Fibroblast of skin of left quadriceps (primary cell): ENCODE results near the gene C3.

ENCODE experiments used
- DNase-seq, 2 experiments: peaks; one replicate each; pipeline ENCODE4 v3.0.0-alpha.2; 2013; ENCODE audit warnings: low read depth in 2 of 2

Gene C3

GRCh38 chr19:6745965-6746364, 25.5 kb upstream of the C3 start:
- DNase-seq, result no peak

GRCh38 chr19:6744381-6745301, 24.2 kb upstream of the C3 start:
- peak in 1 of 2 experiments; percentile 44 for DNase-seq

GRCh38 chr19:6743714-6744380, 23.4 kb upstream of the C3 start:
- DNase-seq, result no peak

- DNase-seq, result no peak
Measured at GRCh38 chr19:6743066-6743465, 22.6 kb upstream of the C3 start.

- DNase-seq, result no peak
Measured at GRCh38 chr19:6740589-6741343, 20.3 kb upstream of the C3 start.

- no peak for DNase-seq
Measured at GRCh38 chr19:6739883-6740588, 19.6 kb upstream of the C3 start.

- DNase-seq, result peak; percentile 68 to 71
Measured at GRCh38 chr19:6739390-6739882, 19.0 kb upstream of the C3 start, which contains the start of gene TRIP10. Gene TRIP10, plus strand, starts transcription at chr19:6739680. Its CDS starts 82 bp downstream, at chr19:6739762.

- DNase-seq, result no peak
Measured at GRCh38 chr19:6738787-6739389, 18.4 kb upstream of the C3 start.

- DNase-seq, result peak; percentile 68 to 70
Measured at GRCh38 chr19:6737873-6738786, 17.7 kb upstream of the C3 start.

- DNase-seq, result peak; percentile 100
Measured at GRCh38 chr19:6737284-6737872, 16.9 kb upstream of the C3 start, which contains the start of gene GPR108. Gene GPR108, minus strand, starts transcription at chr19:6737580. Its CDS starts 4 bp downstream, at chr19:6737576.

- DNase-seq, result no peak
Measured at GRCh38 chr19:6736917-6737283, 16.4 kb upstream of the C3 start.

GRCh38 chr19:6736169-6736916, 15.9 kb upstream of the C3 start:
- peak; percentile 64 to 67 for DNase-seq

GRCh38 chr19:6735181-6735911, 14.9 kb upstream of the C3 start:
- DNase-seq, result no peak

- no peak for DNase-seq
Measured at GRCh38 chr19:6734096-6734696, 13.7 kb upstream of the C3 start.

GRCh38 chr19:6733338-6734095, 13.1 kb upstream of the C3 start:
- no peak for DNase-seq

GRCh38 chr19:6732803-6733337, 12.4 kb upstream of the C3 start:
- DNase-seq, result no peak

GRCh38 chr19:6731822-6732221, 11.4 kb upstream of the C3 start:
- DNase-seq, result no peak
